Ishikawa (cell line): ENCODE results near the gene OSBPL10.

ENCODE experiments used
- CEBPB ChIP-seq: IDR thresholded peaks from 2 replicates; pipeline ENCODE4 v1.6.1; 2012
- EP300 ChIP-seq: IDR thresholded peaks from 2 replicates; pipeline ENCODE4 v1.6.1; 2012; ENCODE audit warnings: borderline replicate concordance
- FOXM1 ChIP-seq: IDR thresholded peaks from 2 replicates; pipeline ENCODE4 v1.6.1; 2012; ENCODE audit warnings: low read depth, borderline replicate concordance
- NFIC ChIP-seq: IDR thresholded peaks from 2 replicates; pipeline ENCODE4 v1.6.1; 2012
- REST ChIP-seq: IDR thresholded peaks from 2 replicates; pipeline ENCODE4 v1.6.1; 2012; ENCODE audit warnings: low read depth, mild to moderate bottlenecking
- TAF1 ChIP-seq: IDR thresholded peaks from 2 replicates; pipeline ENCODE4 v1.6.1; 2012; ENCODE audit warnings: low read depth, mild to moderate bottlenecking
- TCF12 ChIP-seq: IDR thresholded peaks from 2 replicates; pipeline ENCODE4 v1.6.1; 2012; ENCODE audit warnings: low read depth
- TEAD4 ChIP-seq: IDR thresholded peaks from 2 replicates; pipeline ENCODE4 v1.6.1; 2012
- ZBTB7A ChIP-seq: IDR thresholded peaks from 2 replicates; pipeline ENCODE4 v1.6.1; 2012; ENCODE audit warnings: low read depth
- TF ChIP-seq, protein P1 (sequence below): IDR thresholded peaks from 2 replicates; pipeline ENCODE4 v1.6.1; 2012
- TF ChIP-seq, protein P2 (sequence below): IDR thresholded peaks from 2 replicates; pipeline ENCODE4 v1.6.1; 2012

DNA sequence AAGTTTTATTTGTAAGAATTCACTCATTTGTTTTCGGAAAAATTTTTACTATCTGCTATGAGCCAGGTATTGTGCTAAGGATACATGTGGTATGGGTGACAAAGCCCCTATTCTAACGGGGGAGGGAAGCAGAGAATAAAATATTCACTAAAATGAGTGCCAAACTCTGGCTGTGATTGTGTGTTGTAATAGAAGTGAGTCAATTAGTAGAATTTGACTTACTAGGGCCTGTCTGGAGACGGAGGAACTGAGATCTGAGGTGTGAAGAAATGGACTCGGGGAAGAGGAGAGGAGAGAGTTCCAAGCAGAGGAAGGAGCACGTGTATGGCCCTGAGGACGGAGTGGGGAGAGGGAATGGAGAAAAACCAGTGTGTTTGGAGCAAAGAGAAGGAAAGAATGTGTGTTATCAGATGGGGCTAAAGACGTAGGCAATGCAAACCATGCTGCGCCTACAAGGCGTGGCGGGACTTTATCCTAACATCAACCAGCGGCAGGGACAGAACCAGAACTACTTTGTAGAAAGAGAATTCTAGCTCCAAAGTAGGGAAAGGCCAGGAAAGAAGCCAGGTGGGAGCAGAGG lies 89.1 kb downstream of the OSBPL10 start:
- TF ChIP-seq, protein P1, sequence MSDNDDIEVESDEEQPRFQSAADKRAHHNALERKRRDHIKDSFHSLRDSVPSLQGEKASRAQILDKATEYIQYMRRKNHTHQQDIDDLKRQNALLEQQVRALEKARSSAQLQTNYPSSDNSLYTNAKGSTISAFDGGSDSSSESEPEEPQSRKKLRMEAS = no peak
- no peak for TF ChIP-seq REST
- TF ChIP-seq, protein P2, sequence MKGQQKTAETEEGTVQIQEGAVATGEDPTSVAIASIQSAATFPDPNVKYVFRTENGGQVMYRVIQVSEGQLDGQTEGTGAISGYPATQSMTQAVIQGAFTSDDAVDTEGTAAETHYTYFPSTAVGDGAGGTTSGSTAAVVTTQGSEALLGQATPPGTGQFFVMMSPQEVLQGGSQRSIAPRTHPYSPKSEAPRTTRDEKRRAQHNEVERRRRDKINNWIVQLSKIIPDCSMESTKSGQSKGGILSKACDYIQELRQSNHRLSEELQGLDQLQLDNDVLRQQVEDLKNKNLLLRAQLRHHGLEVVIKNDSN = no peak
- TF ChIP-seq ZBTB7A = no peak
- no peak for TF ChIP-seq TCF12
- TF ChIP-seq TEAD4 = no peak
- no peak for TF ChIP-seq CEBPB
- TF ChIP-seq NFIC = no peak
- no peak for TF ChIP-seq TAF1
- TF ChIP-seq EP300 = no peak
- no peak for TF ChIP-seq FOXM1
